Loucy (cell line): ENCODE results near the gene LRRC55.
"Not testable (repeated sequence)": the region's sequence is repeated elsewhere in the genome, so short reads cannot be mapped to it uniquely, and the experiment has no call there.

Experiments used
- H2AFZ ChIP-seq: fragments of 200-600 bp; sonication (generic); 2 replicates; pipeline ENCODE4 v1.6.0; 2016; ENCODE audit warnings: antibody characterized with exemption, mild to moderate bottlenecking, low read length, moderate library complexity
- H3F3A ChIP-seq: fragments of 200-600 bp; 2 replicates; pipeline ENCODE4 v1.6.0; 2016; ENCODE audit warnings: antibody characterized with exemption, low read depth, mild to moderate bottlenecking
- H3K27me3 ChIP-seq: fragments of 200-600 bp; sonication (generic); 2 replicates; pipeline ENCODE4 v1.6.1; 2014; ENCODE audit warnings: low read length, mild to moderate bottlenecking; ENCODE audit not compliant: insufficient read depth, poor library complexity, severe bottlenecking
- H3K36me3 ChIP-seq: fragments of 200-600 bp; sonication (generic); 2 replicates; pipeline ENCODE4 v1.6.1; 2016; ENCODE audit warnings: low read length; ENCODE audit not compliant: insufficient read depth
- H3K4me1 ChIP-seq: fragments of 200-600 bp; sonication (generic); 2 replicates; pipeline ENCODE4 v1.5.1; 2014; ENCODE audit warnings: low read length, mild to moderate bottlenecking; ENCODE audit not compliant: insufficient read depth, poor library complexity, severe bottlenecking
- H3K4me2 ChIP-seq: fragments of 200-600 bp; sonication (generic); 2 replicates; pipeline ENCODE4 v1.6.0; 2014; ENCODE audit warnings: antibody characterized with exemption, low read length, low read depth, mild to moderate bottlenecking; ENCODE audit not compliant: poor library complexity, severe bottlenecking
- H3K4me3 ChIP-seq: fragments of 200-600 bp; sonication (generic); 2 replicates; pipeline ENCODE4 v1.5.1; 2014; ENCODE audit warnings: low read length, mild to moderate bottlenecking, mixed read lengths; ENCODE audit not compliant: poor library complexity, severe bottlenecking
- H3K79me2 ChIP-seq: fragments of 200-600 bp; sonication (generic); 2 replicates; pipeline ENCODE4 v1.6.1; 2014; ENCODE audit warnings: low read length; ENCODE audit not compliant: insufficient read depth
- H3K9ac ChIP-seq: fragments of 200-600 bp; sonication (generic); 2 replicates; pipeline ENCODE4 v1.6.0; 2014; ENCODE audit warnings: mild to moderate bottlenecking, low read depth, low read length, moderate library complexity; ENCODE audit not compliant: poor library complexity, severe bottlenecking
- H3K9me2 ChIP-seq: fragments of 200-600 bp; sonication (generic); replicated peaks from 2 replicates; pipeline ENCODE4 v1.6.1; 2016; ENCODE audit warnings: low read depth, low read length, mixed read lengths
- H3K9me3 ChIP-seq: fragments of 200-600 bp; sonication (generic); 2 replicates; pipeline ENCODE4 v1.6.1; 2014; ENCODE audit warnings: mild to moderate bottlenecking, antibody characterized with exemption, low read length, low read depth; ENCODE audit not compliant: insufficient read depth
- H4K20me1 ChIP-seq: fragments of 200-600 bp; sonication (generic); 2 replicates; pipeline ENCODE4 v1.6.0; 2014; ENCODE audit warnings: antibody characterized with exemption, low read length, mild to moderate bottlenecking; ENCODE audit not compliant: insufficient read depth, poor library complexity, severe bottlenecking
- EZH2phosphoT487 ChIP-seq: fragments of 200-600 bp; IDR thresholded peaks from 2 replicates; pipeline ENCODE4 v1.6.1; 2018; ENCODE audit warnings: antibody characterized with exemption, mild to moderate bottlenecking, moderate library complexity, borderline replicate concordance
- TF ChIP-seq, protein P1 (sequence below): fragments of 200-600 bp; sonication (generic); conservative IDR thresholded peaks from 2 replicates; pipeline ENCODE4 v1.5.1; 2014; ENCODE audit warnings: mild to moderate bottlenecking, antibody characterized with exemption, low read length

LRRC55 gene

DNA sequence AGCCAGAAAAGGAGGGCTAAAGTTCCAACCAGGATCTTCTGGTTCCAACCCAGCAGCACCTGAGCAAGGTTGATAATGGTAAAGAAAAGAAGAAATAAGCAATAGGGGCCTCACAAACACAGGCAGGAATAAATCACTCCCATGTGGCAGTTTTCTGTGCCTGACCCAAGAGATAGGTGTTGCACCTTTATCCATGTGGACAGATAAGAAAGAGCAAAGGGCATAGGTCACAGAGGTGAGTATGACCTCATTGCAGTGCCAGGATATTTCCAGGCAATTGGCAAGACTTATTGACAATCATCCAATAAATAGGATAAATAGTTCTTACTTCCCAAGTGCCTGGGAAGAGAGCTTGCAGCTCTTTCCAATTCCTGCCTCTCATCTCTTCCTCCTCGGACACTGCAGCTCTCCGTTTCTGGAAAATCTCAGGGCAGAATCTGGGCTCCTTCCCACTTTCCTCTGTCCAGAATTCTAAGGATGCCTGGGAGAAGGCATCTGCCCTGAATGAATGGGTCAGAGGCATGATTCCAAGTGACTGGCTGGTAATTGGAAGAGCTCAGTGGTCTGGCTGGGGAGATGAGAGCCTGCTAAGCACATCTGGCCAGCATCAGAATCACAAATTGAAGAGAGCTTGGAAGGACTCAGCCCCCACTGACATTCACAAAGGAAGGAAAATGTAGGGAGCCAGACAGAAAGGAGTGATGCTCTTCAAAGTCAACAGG is 14.5 kb upstream of the LRRC55 start:
- Histone ChIP-seq H3K79me2 (no peaks in the 10 kb centered on the region), H3K27me3 (no peaks in the 10 kb centered on the region), H3K9me3 (no peaks in the 10 kb centered on the region; the same call in 1 of the 2 replicates), H4K20me1 (no peaks in the 10 kb centered on the region), H2AFZ (no peak overlapping the region), H3K9ac (no peak overlapping the region), H3K36me3 (no peaks in the 10 kb centered on the region), H3K9me2 (no peaks in the 10 kb centered on the region), H3K4me2 (no peak overlapping the region), H3K4me3 (no peak overlapping the region), H3F3A (no peaks in the 10 kb centered on the region), H3K4me1 (no peaks in the 10 kb centered on the region)
- no peak for TF ChIP-seq EZH2phosphoT487
- TF ChIP-seq, protein P1, sequence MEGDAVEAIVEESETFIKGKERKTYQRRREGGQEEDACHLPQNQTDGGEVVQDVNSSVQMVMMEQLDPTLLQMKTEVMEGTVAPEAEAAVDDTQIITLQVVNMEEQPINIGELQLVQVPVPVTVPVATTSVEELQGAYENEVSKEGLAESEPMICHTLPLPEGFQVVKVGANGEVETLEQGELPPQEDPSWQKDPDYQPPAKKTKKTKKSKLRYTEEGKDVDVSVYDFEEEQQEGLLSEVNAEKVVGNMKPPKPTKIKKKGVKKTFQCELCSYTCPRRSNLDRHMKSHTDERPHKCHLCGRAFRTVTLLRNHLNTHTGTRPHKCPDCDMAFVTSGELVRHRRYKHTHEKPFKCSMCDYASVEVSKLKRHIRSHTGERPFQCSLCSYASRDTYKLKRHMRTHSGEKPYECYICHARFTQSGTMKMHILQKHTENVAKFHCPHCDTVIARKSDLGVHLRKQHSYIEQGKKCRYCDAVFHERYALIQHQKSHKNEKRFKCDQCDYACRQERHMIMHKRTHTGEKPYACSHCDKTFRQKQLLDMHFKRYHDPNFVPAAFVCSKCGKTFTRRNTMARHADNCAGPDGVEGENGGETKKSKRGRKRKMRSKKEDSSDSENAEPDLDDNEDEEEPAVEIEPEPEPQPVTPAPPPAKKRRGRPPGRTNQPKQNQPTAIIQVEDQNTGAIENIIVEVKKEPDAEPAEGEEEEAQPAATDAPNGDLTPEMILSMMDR: no peak

DNA sequence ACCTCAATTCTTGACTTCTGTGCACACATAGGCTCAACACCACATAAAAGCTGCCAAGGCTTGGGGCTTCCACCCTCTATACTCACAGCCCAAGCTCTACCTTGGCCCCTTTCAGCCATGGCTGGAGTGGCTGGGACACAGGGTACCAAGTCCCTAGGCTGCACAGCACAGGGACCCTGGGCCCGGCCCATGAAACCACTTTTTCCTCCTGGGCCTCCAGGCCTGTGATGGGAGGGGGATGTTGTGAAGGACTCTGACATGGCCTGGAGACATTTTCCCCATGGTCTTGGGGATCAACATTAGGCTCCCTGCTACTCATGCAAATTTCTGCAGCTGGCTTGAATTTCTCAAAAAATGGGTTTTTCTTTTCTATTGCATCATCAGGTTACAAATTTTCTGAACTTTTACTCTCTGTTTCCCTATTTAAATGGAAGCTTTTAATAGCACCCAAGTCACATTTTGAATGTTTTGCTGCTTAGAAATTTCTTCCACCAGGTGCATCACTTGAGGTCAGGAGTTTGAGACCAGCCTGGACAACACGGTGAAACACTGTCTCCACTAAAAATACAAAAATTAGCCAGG is 11.9 kb upstream of the LRRC55 start:
- H3K79me2 ChIP-seq, H3K9ac ChIP-seq, H3K9me3 ChIP-seq, H3K4me2 ChIP-seq, H4K20me1 ChIP-seq, H3K4me3 ChIP-seq, H3K27me3 ChIP-seq, H3K4me1 ChIP-seq, H2AFZ ChIP-seq, H3K36me3 ChIP-seq, H3F3A ChIP-seq, H3K9me2 ChIP-seq: not testable (repeated sequence)

DNA sequence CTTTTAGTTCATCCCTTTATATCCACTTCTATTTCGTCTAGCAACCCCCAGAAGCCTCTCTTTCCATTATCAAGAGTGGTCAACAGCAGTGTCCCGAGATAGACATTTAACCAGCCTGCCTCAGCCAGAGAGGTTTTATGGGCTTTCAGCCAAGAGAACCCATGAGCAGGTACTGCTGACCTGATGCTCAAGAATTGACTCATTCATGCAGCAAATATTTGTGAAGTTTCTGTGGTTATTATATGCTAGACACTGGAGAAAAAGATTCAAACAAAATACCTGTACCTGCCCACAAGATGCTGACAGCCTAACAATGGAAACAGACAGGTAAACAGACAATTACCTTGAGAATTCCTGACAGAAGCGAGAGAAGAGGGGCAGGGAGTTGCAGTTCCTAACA is 9.7 kb upstream of the LRRC55 start:
- Histone ChIP-seq H3K4me3 (no peak overlapping the region), H3K9me2 (no peaks in the 10 kb centered on the region), H3K9ac (no peak overlapping the region), H3K4me1 (no peaks in the 10 kb centered on the region), H3K79me2 (no peaks in the 10 kb centered on the region), H2AFZ (no peak overlapping the region), H4K20me1 (no peaks in the 10 kb centered on the region), H3F3A (no peaks in the 10 kb centered on the region), H3K36me3 (no peaks in the 10 kb centered on the region), H3K4me2 (no peak overlapping the region), H3K9me3 (no peaks in the 10 kb centered on the region; the same call in 1 of the 2 replicates), H3K27me3 (no peaks in the 10 kb centered on the region)
- TF ChIP-seq, protein P1: no peak
- TF ChIP-seq EZH2phosphoT487: no peak

DNA sequence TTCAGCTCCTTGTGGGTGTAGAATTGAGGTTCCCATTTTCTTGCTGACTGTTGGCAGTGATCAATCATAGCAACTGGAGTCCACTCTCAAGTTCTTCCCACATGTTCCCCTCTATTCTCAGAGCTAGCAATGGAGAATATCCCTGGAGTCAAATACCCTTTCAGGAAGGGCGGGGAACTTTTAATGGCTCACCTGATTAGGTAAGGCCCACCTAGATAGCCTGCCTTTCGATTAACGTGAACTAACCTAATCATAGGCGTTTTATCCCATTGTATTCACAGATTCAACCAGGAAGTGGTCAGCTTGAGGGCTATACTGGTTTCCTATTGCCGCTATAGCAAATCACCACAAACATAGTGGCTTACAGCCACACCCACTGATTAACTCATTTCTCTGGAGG is 7.1 kb upstream of the LRRC55 start:
- no peaks in the 10 kb centered on the region for H3K4me1 ChIP-seq

More for the DNA sequence above, 7.1 kb upstream of the LRRC55 start:
- H3K4me2 ChIP-seq: no peak overlapping the region
- H3K9ac ChIP-seq: no peak overlapping the region
- TF ChIP-seq, protein P1: no peak
- no peak for TF ChIP-seq EZH2phosphoT487
- H3K27me3 ChIP-seq: no peaks in the 10 kb centered on the region
- H3K9me2 ChIP-seq: no peaks in the 10 kb centered on the region
- H3K4me3 ChIP-seq: no peak overlapping the region
- H2AFZ ChIP-seq: no peak overlapping the region
- no peaks in the 10 kb centered on the region for H3K36me3 ChIP-seq
- H4K20me1 ChIP-seq: no peaks in the 10 kb centered on the region
- H3F3A ChIP-seq: no peaks in the 10 kb centered on the region
- H3K79me2 ChIP-seq: no peaks in the 10 kb centered on the region
- H3K9me3 ChIP-seq: no peaks in the 10 kb centered on the region; the same call in 1 of the 2 replicates
